IMR-90 (cell line): ENCODE measurements around the gene GABBR2. TPM values are rescaled to one million over a fixed set of nuclear protein-coding genes. Genes with fewer than 3 reads are reported as not detected.

Source experiments
- ATAC-seq: fragments of 200-7000 bp; cut with Tn5 transposase; 2 replicates; pipeline ENCODE4 v1.9.1; 2020; ENCODE audit warnings: low read depth, mild to moderate bottlenecking, moderate library complexity
- BruUV-seq: library from RNA; stranded (reverse); fragments of 400-500 nt; replicated peaks from 2 replicates; lab custom pipeline; 2021; lab: Mats Ljungman, UMichigan
- CTCF ChIA-PET: fragments of 300-600 bp; formaldehyde crosslinking; extraction: SDS; loops from one replicate; lab custom pipeline; 2021; ENCODE audit warnings: antibody characterized with exemption; lab: Yijun Ruan, JAX
- POLR2A ChIA-PET: fragments of 300-600 bp; sonication (Branson Sonifier 250); formaldehyde crosslinking; loops from one replicate; lab custom pipeline; 2022; ENCODE audit warnings: antibody characterized with exemption; ENCODE audit not compliant: unreplicated experiment; lab: Charles Lee
- DNase-seq: peaks from one replicate; pipeline ENCODE4 v3.0.0; 2013
- H2AFZ ChIP-seq: replicated peaks from 2 replicates; pipeline ENCODE3; 2013; ENCODE audit warnings: low read length, mild to moderate bottlenecking; ENCODE audit not compliant: poor library complexity
- H2AK5ac ChIP-seq: 2 replicates; pipeline ENCODE4 v1.6.1; 2013; ENCODE audit warnings: low read depth, low read length, inconsistent platforms
- H2AK9ac ChIP-seq: replicated peaks from 2 replicates; pipeline ENCODE3; 2013; ENCODE audit warnings: mild to moderate bottlenecking, low read depth, low read length, moderate library complexity; ENCODE audit not compliant: poor library complexity
- H2BK120ac ChIP-seq: 2 replicates; pipeline ENCODE4 v1.6.1; 2013; ENCODE audit warnings: low read depth, low read length, inconsistent platforms
- H2BK15ac ChIP-seq: 3 replicates; pipeline ENCODE4 v1.6.1; 2013; ENCODE audit warnings: low read depth, low read length, inconsistent platforms
- H2BK20ac ChIP-seq: 2 replicates; pipeline ENCODE4 v1.6.1; 2013; ENCODE audit warnings: low read depth, mild to moderate bottlenecking, inconsistent platforms, low read length, moderate library complexity
- H2BK5ac ChIP-seq: 2 replicates; pipeline ENCODE4 v1.6.1; 2013; ENCODE audit warnings: mild to moderate bottlenecking, low read depth, low read length, inconsistent platforms; ENCODE audit not compliant: poor library complexity, severe bottlenecking
- H3K14ac ChIP-seq: replicated peaks from 2 replicates; pipeline ENCODE4 v1.6.1; 2013; ENCODE audit warnings: low read depth, low read length, inconsistent platforms
- H3K18ac ChIP-seq: 2 replicates; pipeline ENCODE4 v1.6.1; 2013; ENCODE audit warnings: low read depth, low read length, control low read depth
- H3K23ac ChIP-seq: 2 replicates; pipeline ENCODE4 v1.6.1; 2013; ENCODE audit warnings: low read depth, low read length, inconsistent platforms
- H3K27ac ChIP-seq: 2 replicates; pipeline ENCODE4 v1.5.1; 2013; ENCODE audit warnings: mild to moderate bottlenecking, control low read depth, low read length; ENCODE audit not compliant: insufficient read depth
- H3K27me3 ChIP-seq: 2 replicates; pipeline ENCODE4 v1.6.1; 2013; ENCODE audit warnings: low read length; ENCODE audit not compliant: control insufficient read depth, insufficient read depth
- H3K36me3 ChIP-seq: 2 replicates; pipeline ENCODE4 v1.6.1; 2013; ENCODE audit warnings: low read length, mixed read lengths; ENCODE audit not compliant: control insufficient read depth, insufficient read depth
- H3K4ac ChIP-seq: 2 replicates; pipeline ENCODE4 v1.6.1; 2013; ENCODE audit warnings: low read depth, low read length, inconsistent platforms
- H3K4me1 ChIP-seq: 2 replicates; pipeline ENCODE4 v1.6.1; 2013; ENCODE audit warnings: low read length, mixed read lengths; ENCODE audit not compliant: control insufficient read depth, insufficient read depth
- H3K4me2 ChIP-seq: 2 replicates; pipeline ENCODE4 v1.6.1; 2013; ENCODE audit warnings: low read depth, mild to moderate bottlenecking, control low read depth, low read length, moderate library complexity
- H3K4me3 ChIP-seq: 2 replicates; pipeline ENCODE4 v1.5.1; 2013; ENCODE audit warnings: low read depth, mild to moderate bottlenecking, control low read depth, low read length, moderate library complexity; ENCODE audit not compliant: insufficient read depth
- H3K56ac ChIP-seq: 2 replicates; pipeline ENCODE4 v1.6.1; 2013; ENCODE audit warnings: low read length, inconsistent platforms; ENCODE audit not compliant: insufficient read depth; ENCODE audit errors: extremely low read depth
- H3K79me1 ChIP-seq, 2 experiments: 2 replicates each; pipeline ENCODE4 v1.6.1; 2013; ENCODE audit warnings: low read length in 2 of 2, inconsistent platforms in 1 of 2, low read depth in 1 of 2
- H3K9ac ChIP-seq: 2 replicates; pipeline ENCODE4 v1.6.1; 2013; ENCODE audit warnings: low read depth, low read length, control low read depth
- H3K9me1 ChIP-seq: 2 replicates; pipeline ENCODE4 v1.6.1; 2013; ENCODE audit warnings: low read length, inconsistent platforms; ENCODE audit not compliant: insufficient read depth
- H3K9me3 ChIP-seq: 2 replicates; pipeline ENCODE4 v1.6.1; 2013; ENCODE audit warnings: low read length; ENCODE audit not compliant: control insufficient read depth, insufficient read depth
- H4K20me1 ChIP-seq: 2 replicates; pipeline ENCODE4 v1.6.1; 2013; ENCODE audit warnings: low read length, inconsistent platforms; ENCODE audit not compliant: insufficient read depth
- H4K5ac ChIP-seq: 2 replicates; pipeline ENCODE4 v1.6.1; 2013; ENCODE audit warnings: mild to moderate bottlenecking, low read depth, low read length, control low read depth
- H4K8ac ChIP-seq, 2 experiments: 2 replicates each; pipeline ENCODE4 v1.6.1; 2013; ENCODE audit warnings: low read depth in 2 of 2, low read length in 2 of 2, control low read depth in 1 of 2, inconsistent platforms in 1 of 2
- H4K91ac ChIP-seq: 2 replicates; pipeline ENCODE4 v1.6.1; 2013; ENCODE audit warnings: low read depth, low read length, inconsistent platforms; ENCODE audit not compliant: insufficient read depth
- BHLHE40 ChIP-seq: fragments of 150-350 bp; IDR thresholded peaks from 2 replicates; pipeline ENCODE4 v1.6.1; 2016; ENCODE audit warnings: mild to moderate bottlenecking, low read depth, low read length
- FOS ChIP-seq: fragments of 150-350 bp; IDR thresholded peaks from 2 replicates; pipeline ENCODE4 v1.6.1; 2016; ENCODE audit warnings: low read depth, low read length
- MXI1 ChIP-seq: IDR thresholded peaks from 2 replicates; pipeline ENCODE4 v1.6.1; 2012; ENCODE audit warnings: low read depth, mild to moderate bottlenecking, low read length, moderate library complexity, borderline replicate concordance
- POLR2A ChIP-seq: IDR thresholded peaks from 2 replicates; pipeline ENCODE4 v1.6.1; 2012; ENCODE audit warnings: mild to moderate bottlenecking, low read depth, low read length
- RFX5 ChIP-seq: IDR thresholded peaks from 2 replicates; pipeline ENCODE4 v1.8.0; 2012; ENCODE audit warnings: low read depth, mild to moderate bottlenecking, low read length, moderate library complexity
- WGBS, 2 experiments: methylation state at CpG; one replicate each; pipeline versions ENCODE4 v1.1.5 to v1.1.7; 2013; ENCODE audit warnings: missing lambda C conversion rate in 2 of 2; ENCODE audit not compliant: insufficient read length in 1 of 2; ENCODE audit errors: extremely low coverage in 2 of 2; 5-methylcytosine and 5-hydroxymethylcytosine counted together
- dilution Hi-C: fragments of 300-500 bp; cut with HindIII; formaldehyde crosslinking; loops from one replicate; pipeline ENCODE4 v1.14.3; 2018; ENCODE audit warnings: low sequenced_read_pairs; ENCODE audit not compliant: unreplicated experiment
- in situ Hi-C: fragments of 300-500 bp; cut with MboI; formaldehyde crosslinking; loops from 3 replicates; pipeline ENCODE4 v1.14.3; 2019; ENCODE audit warnings: low sequenced_read_pairs, inconsistent platforms, mixed read lengths
- intact Hi-C: fragments of 100-400 bp; cut with micrococcal nuclease; formaldehyde crosslinking; loops from 2 replicates; pipeline ENCODE4 v1.10.0; 2022
- polyA plus RNA-seq, 3 experiments: library from polyadenylated mRNA; depleted of rRNA; stranded (reverse); fragments of >200 nt; gene quantifications; 2 replicates each; pipeline ENCODE4 v1.2.3, GENCODE V29; 2012; ENCODE audit warnings: low replicate concordance in 1 of 3
- total RNA-seq: library from RNA; depleted of rRNA; stranded (reverse); fragments of >200 nt; gene quantifications from 2 replicates; pipeline ENCODE4 v1.2.3, GENCODE V29; 2012

The GABBR2 gene
- total and polyA plus RNA-seq, 2 of the 4 experiments (the other 2 are of a cell fraction): 14.2 to 20.3 TPM

GRCh38 chr9:98502976-98503325, 205.8 kb downstream of the GABBR2 start:
- H2AFZ ChIP-seq: peak overlapping the region; percentile 90
- 34% methylated on average over 4 of the region's 5 CpGs; no CpG with 5 or more reads in 1 of the 2 experiments for WGBS, 2 experiments
- dilution Hi-C loops (no loop called here), intact Hi-C loops (no loop called here), in situ Hi-C loops (no loop called here)
- H4K5ac ChIP-seq: peak overlapping the region; percentile 86
- H2AK5ac ChIP-seq: peak overlapping the region; percentile 98
- H2AK9ac ChIP-seq: peak overlapping the region; percentile 79
- peak overlapping the region; percentile 19; the same call in 1 of the 2 replicates for H3K4me2 ChIP-seq
- peak overlapping the region; percentile 85 for H3K27ac ChIP-seq
- peak overlapping the region; percentile 83 for H2BK20ac ChIP-seq
- H2BK15ac ChIP-seq: peak overlapping the region; percentile 59; the same call in 2 of the 3 replicates
- no peaks in the 10 kb centered on the region for H3K36me3 ChIP-seq
- no peaks in the 10 kb centered on the region for H3K9me3 ChIP-seq
- H3K14ac ChIP-seq: peak overlapping the region; percentile 85
- no TSS peak for BruUV-seq
- peak overlapping the region; percentile 44 for H3K9ac ChIP-seq
- H4K91ac ChIP-seq: peak overlapping the region; percentile 89
- H2BK120ac ChIP-seq: peak overlapping the region; percentile 90
- peak overlapping the region; percentile 65 for H3K23ac ChIP-seq
- DNase-seq (peak; percentile 56), ATAC-seq (peak; percentile 82)
- H4K20me1 ChIP-seq: no peaks in the 10 kb centered on the region
- peaks cover 21 to 66% of the 10 kb centered on the region in 2 experiments for H3K79me1 ChIP-seq
- peaks cover 23% of the 10 kb centered on the region for H3K4me1 ChIP-seq
- CTCF ChIA-PET: interaction anchor here (1.9 kb wide), 1 partner anchor 12 kb away, joined by 5 read pairs; no protein-coding TSS in a partner anchor
- H4K8ac ChIP-seq: peak overlapping the region; percentile 44 to 95
- peak overlapping the region; percentile 93 for H2BK5ac ChIP-seq
- TF ChIP-seq FOS (no peak), BHLHE40 (no peak), POLR2A (no peak), MXI1 (no peak), RFX5 (no peak)
- POLR2A ChIA-PET: no interaction called here
- H3K4me3 ChIP-seq: no peak overlapping the region
- peak overlapping the region; percentile 65 for H3K18ac ChIP-seq
- no peaks in the 10 kb centered on the region for H3K27me3 ChIP-seq
- H3K56ac ChIP-seq: peak overlapping the region; percentile 83
- H3K9me1 ChIP-seq: peaks cover 32% of the 10 kb centered on the region
- peak overlapping the region; percentile 91 for H3K4ac ChIP-seq
